ENCODE data around the gene PHF5A.
"Not testable (repeated sequence)": the region's sequence is repeated elsewhere in the genome, so short reads cannot be mapped to it uniquely, and the experiment has no call there.

PHF5A gene

GRCh38 chr22:41446057-41446501 lies 22.4 kb downstream of the PHF5A start:
- peaks cover 24% of the 10 kb centered on the region for H3K4me1 Mint-ChIP-seq (ENCODE audit: low read depth)
- no peak for DNase-seq
- no peaks in the 10 kb centered on the region for H3K27me3 Mint-ChIP-seq
- H3K9me3 Mint-ChIP-seq, result no peaks in the 10 kb centered on the region
- H3K4me3 Mint-ChIP-seq, result peak overlapping the region; percentile 92
- peak overlapping the region; percentile 95 for H3K27ac Mint-ChIP-seq
- H3K36me3 Mint-ChIP-seq (ENCODE audit: low read depth), result peaks cover 62% of the 10 kb centered on the region

GRCh38 chr22:41445129-41446056 lies 23.1 kb downstream of the PHF5A start:
- H3K36me3 Mint-ChIP-seq (ENCODE audit: low read depth), result peaks cover 69% of the 10 kb centered on the region
- no peaks in the 10 kb centered on the region for H3K9me3 Mint-ChIP-seq
- H3K27me3 Mint-ChIP-seq, result no peaks in the 10 kb centered on the region
- peak overlapping the region; percentile 95 for H3K27ac Mint-ChIP-seq
- peaks cover 24% of the 10 kb centered on the region for H3K4me1 Mint-ChIP-seq (ENCODE audit: low read depth)
- peak overlapping the region; percentile 92 for H3K4me3 Mint-ChIP-seq
- DNase-seq, result peak; percentile 52

- peaks cover 75% of the 10 kb centered on the region for H3K36me3 Mint-ChIP-seq (ENCODE audit: low read depth)
- peak overlapping the region; percentile 95 for H3K27ac Mint-ChIP-seq
- no peaks in the 10 kb centered on the region for H3K27me3 Mint-ChIP-seq
- no peaks in the 10 kb centered on the region for H3K9me3 Mint-ChIP-seq
- peak overlapping the region; percentile 92 for H3K4me3 Mint-ChIP-seq
- DNase-seq, result peak; percentile 88
- H3K4me1 Mint-ChIP-seq (ENCODE audit: low read depth), result peaks cover 27% of the 10 kb centered on the region
Observed at GRCh38 chr22:41444360-41445128, 23.9 kb downstream of the PHF5A start.

GRCh38 chr22:41442240-41442792 lies 26.2 kb downstream of the PHF5A start:
- Mint-ChIP-seq H3K27me3 (no peaks in the 10 kb centered on the region), H3K9me3 (no peaks in the 10 kb centered on the region), H3K36me3 (ENCODE audit: low read depth) (peaks cover 85% of the 10 kb centered on the region), H3K27ac (peak overlapping the region; percentile 32), H3K4me3 (peak overlapping the region; percentile 92), H3K4me1 (ENCODE audit: low read depth) (peaks cover 26% of the 10 kb centered on the region)
- no peak for DNase-seq

GRCh38 chr22:41440511-41440910 lies 28.0 kb downstream of the PHF5A start:
- peaks cover 89% of the 10 kb centered on the region for H3K36me3 Mint-ChIP-seq (ENCODE audit: low read depth)
- H3K27ac Mint-ChIP-seq, result peak overlapping the region; percentile 63
- not testable (repeated sequence) for H3K4me3 Mint-ChIP-seq, H3K27me3 Mint-ChIP-seq, DNase-seq, H3K9me3 Mint-ChIP-seq
- peaks cover 34% of the 10 kb centered on the region for H3K4me1 Mint-ChIP-seq (ENCODE audit: low read depth)

- H3K27me3 Mint-ChIP-seq, result no peaks in the 10 kb centered on the region
- peaks cover 85% of the 10 kb centered on the region for H3K36me3 Mint-ChIP-seq (ENCODE audit: low read depth)
- no peak overlapping the region for H3K4me3 Mint-ChIP-seq
- peak overlapping the region; percentile 26 for H3K27ac Mint-ChIP-seq
- peaks cover 22% of the 10 kb centered on the region for H3K4me1 Mint-ChIP-seq (ENCODE audit: low read depth)
- DNase-seq, result no peak
- H3K9me3 Mint-ChIP-seq, result no peaks in the 10 kb centered on the region
Observed at GRCh38 chr22:41437198-41437597, 31.3 kb downstream of the PHF5A start.

- peak overlapping the region; percentile 67 for H3K27ac Mint-ChIP-seq
Observed at GRCh38 chr22:41436322-41437113, 32.0 kb downstream of the PHF5A start.

GRCh38 chr22:41435560-41435959 lies 32.9 kb downstream of the PHF5A start:
- Mint-ChIP-seq H3K4me1 (ENCODE audit: low read depth) (peaks cover 19% of the 10 kb centered on the region), H3K4me3 (no peak overlapping the region), H3K9me3 (no peaks in the 10 kb centered on the region), H3K36me3 (ENCODE audit: low read depth) (peaks cover 83% of the 10 kb centered on the region), H3K27me3 (no peaks in the 10 kb centered on the region), H3K27ac (peak overlapping the region; percentile 61)
- no peak for DNase-seq

More at GRCh38 chr22:41436322-41437113, 32.0 kb downstream of the PHF5A start:
- Mint-ChIP-seq H3K4me3 (no peak overlapping the region), H3K27me3 (no peaks in the 10 kb centered on the region), H3K4me1 (ENCODE audit: low read depth) (peaks cover 20% of the 10 kb centered on the region), H3K9me3 (no peaks in the 10 kb centered on the region), H3K36me3 (ENCODE audit: low read depth) (peaks cover 83% of the 10 kb centered on the region)
- no peak for DNase-seq

GRCh38 chr22:41434361-41435003 lies 34.0 kb downstream of the PHF5A start:
- Mint-ChIP-seq H3K36me3 (ENCODE audit: low read depth) (peaks cover 78% of the 10 kb centered on the region), H3K27ac (peak overlapping the region; percentile 62), H3K4me1 (ENCODE audit: low read depth) (peaks cover 16% of the 10 kb centered on the region)
- not testable (repeated sequence) for H3K4me3 Mint-ChIP-seq, H3K27me3 Mint-ChIP-seq, H3K9me3 Mint-ChIP-seq, DNase-seq

GRCh38 chr22:41433480-41433879 lies 35.0 kb downstream of the PHF5A start:
- DNase-seq, H3K4me3 Mint-ChIP-seq, H3K27me3 Mint-ChIP-seq, H3K9me3 Mint-ChIP-seq: not testable (repeated sequence)
- H3K36me3 Mint-ChIP-seq (ENCODE audit: low read depth), result peaks cover 68% of the 10 kb centered on the region
- H3K4me1 Mint-ChIP-seq (ENCODE audit: low read depth), result peaks cover 10% of the 10 kb centered on the region
- H3K27ac Mint-ChIP-seq, result peak overlapping the region; percentile 33

GRCh38 chr22:41431656-41432055 lies 36.8 kb downstream of the PHF5A start:
- Mint-ChIP-seq H3K4me1 (ENCODE audit: low read depth) (peaks cover 9% of the 10 kb centered on the region), H3K9me3 (no peaks in the 10 kb centered on the region), H3K4me3 (no peak overlapping the region), H3K36me3 (ENCODE audit: low read depth) (peaks cover 62% of the 10 kb centered on the region), H3K27ac (peak overlapping the region; percentile 58), H3K27me3 (no peaks in the 10 kb centered on the region)
- DNase-seq, result no peak

GRCh38 chr22:41429951-41430332 lies 38.5 kb downstream of the PHF5A start:
- H3K4me3 Mint-ChIP-seq, result no peak overlapping the region
- DNase-seq, result no peak
- H3K9me3 Mint-ChIP-seq, result no peaks in the 10 kb centered on the region
- peaks cover 14% of the 10 kb centered on the region for H3K4me1 Mint-ChIP-seq (ENCODE audit: low read depth)
- H3K36me3 Mint-ChIP-seq (ENCODE audit: low read depth), result peaks cover 58% of the 10 kb centered on the region
- no peak overlapping the region for H3K27ac Mint-ChIP-seq
- H3K27me3 Mint-ChIP-seq, result no peaks in the 10 kb centered on the region

GRCh38 chr22:41429232-41429950 lies 39.1 kb downstream of the PHF5A start:
- Mint-ChIP-seq H3K4me3 (no peak overlapping the region), H3K27ac (no peak overlapping the region), H3K9me3 (no peaks in the 10 kb centered on the region), H3K27me3 (no peaks in the 10 kb centered on the region), H3K36me3 (ENCODE audit: low read depth) (peaks cover 56% of the 10 kb centered on the region), H3K4me1 (ENCODE audit: low read depth) (peaks cover 14% of the 10 kb centered on the region)
- DNase-seq, result no peak
